Measurements from ENCODE around the gene LRFN2.

DNA sequence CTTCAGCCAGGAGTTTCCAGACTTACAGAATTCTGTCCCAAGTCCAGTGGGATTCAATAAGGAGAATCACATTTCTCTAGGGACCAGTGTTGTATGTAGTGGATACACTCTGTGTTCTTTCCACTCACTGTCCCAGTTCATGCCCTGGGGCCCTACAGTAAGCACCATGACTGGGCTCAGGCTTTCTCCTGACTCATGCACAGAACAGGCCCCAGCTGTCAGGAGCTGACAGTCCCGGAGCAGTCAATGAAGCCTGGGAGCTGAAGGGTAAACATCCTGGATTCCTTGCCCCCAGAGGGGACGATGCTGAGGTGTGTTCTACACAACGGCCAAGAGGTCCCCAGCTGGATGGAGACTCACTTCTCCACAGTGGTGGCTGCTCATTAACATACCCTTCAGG is 40.2 kb upstream of the LRFN2 start:
- no peak for TF ChIP-seq CTCF (IDR thresholded peaks at IDR 0.05)
- no peak for TF ChIP-seq POLR2A (IDR thresholded peaks at IDR 0.05)
- TF ChIP-seq POLR2AphosphoS5 (IDR thresholded peaks at IDR 0.05): no peak

Measured in breast epithelium (tissue), 3 donors.